GM19397 (cell line): ENCODE measurements around the gene ANAPC2.

Experiments
- ATAC-seq: cut with Tn5 transposase; IDR thresholded peaks from one replicate; pipeline ENCODE4 v1.9.1; 2021; ENCODE audit warnings: mild to moderate bottlenecking, moderate library complexity; ENCODE audit not compliant: unreplicated experiment

The ANAPC2 gene

GRCh38 chr9:137176302-137177182 is 11.8 kb downstream of the ANAPC2 start:
- no peak for ATAC-seq

DNA sequence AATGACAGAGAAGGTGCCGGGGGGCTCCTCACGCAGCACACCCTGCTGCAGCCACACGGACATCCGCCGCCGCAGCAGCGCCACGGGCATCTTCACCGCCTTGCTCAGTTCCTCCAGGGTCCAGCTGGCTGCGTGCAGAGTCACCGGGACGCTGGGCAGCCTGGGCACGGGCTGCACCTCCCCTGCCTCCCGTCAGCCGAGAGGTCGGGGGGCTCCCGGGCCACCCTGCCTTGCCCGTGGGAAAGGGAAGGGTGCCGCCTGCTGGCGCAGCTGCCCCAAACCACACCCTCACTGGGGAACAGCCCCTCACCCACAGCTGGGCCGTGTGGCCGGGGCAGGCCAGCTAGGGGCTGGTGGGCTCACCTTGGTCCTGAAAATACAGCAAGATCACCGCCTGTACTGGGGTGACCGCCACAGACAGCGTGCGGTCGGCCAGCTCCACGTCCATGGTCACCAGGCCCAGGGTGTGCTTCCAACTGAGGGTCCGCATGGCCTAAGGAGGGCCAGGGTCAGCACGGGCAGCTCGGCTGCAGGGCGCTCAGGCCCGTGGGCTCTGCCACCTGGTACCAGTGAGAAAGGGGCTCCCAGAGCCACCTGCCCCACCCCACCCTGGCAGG is 12.9 kb downstream of the ANAPC2 start:
- ATAC-seq: no peak

GRCh38 chr9:137174722-137175293 is 13.6 kb downstream of the ANAPC2 start:
- ATAC-seq: no peak

GRCh38 chr9:137173796-137174664 is 14.3 kb downstream of the ANAPC2 start:
- no peak for ATAC-seq

DNA sequence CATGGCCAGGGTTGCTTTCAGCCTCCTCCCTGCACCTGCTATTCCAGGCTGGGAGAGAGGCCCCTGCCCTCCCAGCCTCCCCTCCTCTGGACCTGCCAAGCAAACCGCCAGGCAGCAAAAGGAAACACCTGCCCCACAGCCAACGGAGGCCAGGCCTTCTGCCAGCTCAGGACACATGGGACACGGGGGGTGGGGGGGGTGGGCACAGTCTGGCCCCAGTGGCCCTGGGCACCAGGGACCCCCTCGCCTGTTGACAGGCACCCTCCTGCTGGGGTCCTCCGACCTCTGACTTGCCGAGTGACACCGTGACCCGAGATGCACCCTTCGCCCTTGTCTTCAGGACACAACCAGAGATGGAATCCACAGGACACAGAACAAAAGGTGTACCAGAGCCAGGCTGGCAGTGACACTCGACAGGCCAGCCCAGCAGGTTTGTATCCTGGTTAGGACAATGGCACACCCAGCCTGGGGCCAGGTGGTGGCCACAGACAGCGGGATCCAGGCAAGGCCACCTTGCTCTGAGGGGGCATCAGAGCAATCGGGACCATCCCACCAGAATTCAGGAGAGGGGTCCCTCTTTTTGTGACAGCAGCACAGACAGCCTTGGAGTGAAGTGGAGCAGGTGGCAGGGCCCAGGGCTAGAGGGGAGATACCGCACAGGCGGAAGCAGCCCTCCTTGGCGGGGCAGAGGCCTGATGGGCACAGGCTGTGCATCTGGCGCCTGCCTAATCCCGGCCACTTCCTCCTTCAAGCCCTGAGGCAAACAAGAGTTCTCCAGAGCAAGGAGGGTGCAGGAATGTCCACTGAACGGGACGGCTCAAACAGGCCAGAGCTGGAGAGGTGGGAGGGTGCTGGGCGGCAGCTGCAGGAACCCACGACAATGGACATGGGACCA is 15.2 kb downstream of the ANAPC2 start:
- no peak for ATAC-seq

- ATAC-seq: no peak
Observed at GRCh38 chr9:137171149-137171900, 17.0 kb downstream of the ANAPC2 start.

DNA sequence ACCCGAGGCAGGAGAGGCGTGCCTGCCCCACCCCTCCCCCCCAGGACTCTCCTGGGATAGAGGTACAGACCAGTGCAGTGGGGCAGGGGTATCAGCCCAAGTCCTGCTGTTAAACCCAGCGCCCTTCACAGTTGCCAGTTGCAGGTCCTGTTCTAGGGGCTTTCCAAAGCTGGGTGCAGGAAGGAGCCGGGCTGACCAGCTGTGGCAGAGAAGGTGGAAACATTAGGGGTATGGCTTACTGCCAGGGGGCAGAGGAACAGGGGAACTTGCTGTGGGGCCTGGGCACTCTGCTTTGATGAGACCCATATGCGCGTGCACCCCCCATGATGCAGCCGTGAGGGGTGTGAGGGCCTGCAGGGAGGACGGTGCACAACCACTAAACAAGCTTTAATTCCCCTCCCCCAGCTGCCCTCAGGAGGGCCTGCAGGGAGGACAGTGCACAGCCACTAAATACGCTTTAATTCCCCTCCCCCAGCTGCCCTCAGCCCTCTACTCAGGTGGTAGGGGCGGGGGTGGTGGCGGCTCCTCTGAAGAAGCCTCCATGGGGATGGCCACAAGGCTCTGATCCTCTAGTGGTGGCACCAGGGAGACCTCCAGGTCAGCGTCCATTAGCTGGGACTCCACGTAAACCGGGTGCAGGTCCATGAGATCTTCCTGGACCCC is 17.7 kb downstream of the ANAPC2 start:
- ATAC-seq: no peak

- no peak for ATAC-seq
Observed at GRCh38 chr9:137169896-137170358, 18.4 kb downstream of the ANAPC2 start, which contains the start of gene LRRC26. TSS of gene LRRC26 (minus strand) at chr9:137170051. CDS start at chr9:137169943, 108 bp downstream.

GRCh38 chr9:137168904-137169856 is 19.2 kb downstream of the ANAPC2 start:
- no peak for ATAC-seq

- ATAC-seq: no peak
Observed at GRCh38 chr9:137168573-137168903, 19.8 kb downstream of the ANAPC2 start.

- no peak for ATAC-seq
Observed at GRCh38 chr9:137167747-137168572, 20.4 kb downstream of the ANAPC2 start.

DNA sequence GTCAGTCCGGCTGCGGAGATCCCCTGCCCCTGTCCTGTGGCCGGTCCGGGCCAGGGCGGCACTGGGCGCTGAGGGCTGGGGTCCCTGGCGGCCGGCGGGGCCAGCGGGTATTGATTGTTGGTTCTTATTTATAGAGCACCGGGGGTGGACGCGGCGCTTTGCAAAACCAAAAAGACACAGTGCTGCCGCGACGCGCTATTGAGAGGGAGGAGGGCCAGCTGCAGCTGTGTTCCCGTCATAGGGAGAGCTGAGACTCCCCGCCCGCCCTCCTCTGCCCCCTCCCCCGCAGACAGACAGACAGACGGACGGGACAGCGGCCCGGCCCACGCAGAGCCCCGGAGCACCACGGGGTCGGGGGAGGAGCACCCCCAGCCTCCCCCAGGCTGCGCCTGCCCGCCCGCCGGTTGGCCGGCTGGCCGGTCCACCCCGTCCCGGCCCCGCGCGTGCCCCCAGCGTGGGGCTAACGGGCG is 21.0 kb downstream of the ANAPC2 start:
- ATAC-seq: no peak

GRCh38 chr9:137166380-137167229 is 21.8 kb downstream of the ANAPC2 start:
- ATAC-seq: no peak

GRCh38 chr9:137165250-137165836 is 23.0 kb downstream of the ANAPC2 start:
- ATAC-seq: no peak
